ENCODE results near the gene TM9SF2. TPM values are rescaled to one million over a fixed set of nuclear protein-coding genes. Genes with fewer than 3 reads are reported as not detected.

The TM9SF2 gene
- total and polyA plus RNA-seq, 4 experiments from 2014 or later, result 60.0 to 126 (median 83.1) TPM

- Mint-ChIP-seq H3K4me1 (peaks cover 3 to 15% (median 5%) of the 10 kb centered on the region in 4 donors), H3K27me3 (no peaks in the 10 kb centered on the region), H3K27ac (peak overlapping the region in 5 of 7 donors; percentile 44 to 89 (median 69)), H3K36me3 (peaks cover 63 to 78% of the 10 kb centered on the region in 2 donors), H3K9me3 (no peaks in the 10 kb centered on the region), H3K4me3 (no peak overlapping the region)
- Histone ChIP-seq H3K27ac (ENCODE audit: low read depth, low read length) (no peak overlapping the region), H3K27me3 (ENCODE audit: insufficient read depth, low read length) (no peaks in the 10 kb centered on the region), H3K9me3 (ENCODE audit: control insufficient read depth in 1 of 2, low read length in 2 of 2) (no peaks in the 10 kb centered on the region), H3K4me3 (ENCODE audit: low read length in 2 of 2) (no peak overlapping the region), H3K36me3 (ENCODE audit: insufficient read depth, low read length) (peaks cover 48% of the 10 kb centered on the region), H3K4me1 (ENCODE audit: insufficient read depth, low read length) (no peaks in the 10 kb centered on the region)
- DNase-seq, result no peak
- POLR2A ChIA-PET (ENCODE audit: partially characterized antibody), result interaction anchor here (1.1 kb wide), 1 partner anchor 61 kb away, joined by 3 read pairs; no protein-coding TSS in a partner anchor
- CTCF ChIA-PET (ENCODE audit: partially characterized antibody), result no interaction called here
- intact Hi-C loops (cut with micrococcal nuclease), result no loop called here
Measured at GRCh38 chr13:99556867-99557443, 55.7 kb downstream of the TM9SF2 start.

- Mint-ChIP-seq H3K4me1 (peaks cover 3 to 15% (median 5%) of the 10 kb centered on the region in 4 donors), H3K27ac (peak overlapping the region in 3 of 7 donors; percentile 18 to 58 (median 29)), H3K27me3 (no peaks in the 10 kb centered on the region), H3K9me3 (no peaks in the 10 kb centered on the region), H3K36me3 (peaks cover 62 to 76% of the 10 kb centered on the region in 2 donors), H3K4me3 (no peak overlapping the region)
- ChIA-PET CTCF (ENCODE audit: partially characterized antibody) (interaction anchor here (1.0 to 2.0 kb wide), 7 partner anchors 13 to 56 kb away, joined by 3 to 5 read pairs (median 3); partner anchors contain the start of gene CLYBL), POLR2A (ENCODE audit: partially characterized antibody) (interaction anchor here (1.3 to 1.5 kb wide), 3 partner anchors 15 to 57 kb away, joined by 3 read pairs; no protein-coding TSS in a partner anchor)
- no peak overlapping the region for H3K4me3 ChIP-seq (ENCODE audit: low read length in 2 of 2)
- H3K4me1 ChIP-seq (ENCODE audit: insufficient read depth, low read length), result no peaks in the 10 kb centered on the region
- no peaks in the 10 kb centered on the region for H3K9me3 ChIP-seq (ENCODE audit: control insufficient read depth in 1 of 2, low read length in 2 of 2)
- no peaks in the 10 kb centered on the region for H3K27me3 ChIP-seq (ENCODE audit: insufficient read depth, low read length)
- H3K36me3 ChIP-seq (ENCODE audit: insufficient read depth, low read length), result peaks cover 48% of the 10 kb centered on the region
- no peak overlapping the region for H3K27ac ChIP-seq (ENCODE audit: low read depth, low read length)
- intact Hi-C loops (cut with micrococcal nuclease), result no loop called here
- no peak for DNase-seq
Measured at GRCh38 chr13:99558570-99559180, 57.4 kb downstream of the TM9SF2 start.

GRCh38 chr13:99559560-99559959 lies 58.3 kb downstream of the TM9SF2 start:
- Mint-ChIP-seq H3K4me3 (no peak overlapping the region), H3K4me1 (peaks cover 3 to 10% (median 5%) of the 10 kb centered on the region in 4 donors), H3K27me3 (no peaks in the 10 kb centered on the region), H3K27ac (no peak overlapping the region), H3K36me3 (peaks cover 63 to 74% of the 10 kb centered on the region in 2 donors), H3K9me3 (no peaks in the 10 kb centered on the region)
- intact Hi-C loops (cut with micrococcal nuclease), result no loop called here
- Histone ChIP-seq H3K36me3 (ENCODE audit: insufficient read depth, low read length) (peaks cover 39% of the 10 kb centered on the region), H3K9me3 (ENCODE audit: control insufficient read depth in 1 of 2, low read length in 2 of 2) (no peaks in the 10 kb centered on the region), H3K27ac (ENCODE audit: low read depth, low read length) (no peak overlapping the region), H3K4me3 (ENCODE audit: low read length in 2 of 2) (no peak overlapping the region), H3K27me3 (ENCODE audit: insufficient read depth, low read length) (no peaks in the 10 kb centered on the region), H3K4me1 (ENCODE audit: insufficient read depth, low read length) (no peaks in the 10 kb centered on the region)
- POLR2A ChIA-PET (ENCODE audit: partially characterized antibody), result interaction anchor here (1.3 to 1.5 kb wide), 3 partner anchors 16 to 58 kb away, joined by 3 read pairs; no protein-coding TSS in a partner anchor
- CTCF ChIA-PET (ENCODE audit: partially characterized antibody), result interaction anchor here (1.3 to 2.0 kb wide), 3 partner anchors 14 to 46 kb away, joined by 3 to 5 read pairs (median 5); partner anchors contain the start of gene CLYBL
- DNase-seq, result no peak

- Mint-ChIP-seq H3K27ac (peak overlapping the region in 1 of 7 donors; percentile 19), H3K4me1 (peaks cover 3 to 11% (median 7%) of the 10 kb centered on the region in 4 donors), H3K4me3 (no peak overlapping the region), H3K27me3 (no peaks in the 10 kb centered on the region), H3K9me3 (peaks cover 0 to 8% (median 5%) of the 10 kb centered on the region in 8 donors), H3K36me3 (peaks cover 51 to 57% of the 10 kb centered on the region in 2 donors)
- H3K27ac ChIP-seq (ENCODE audit: low read depth, low read length), result no peak overlapping the region
- no peak overlapping the region for H3K4me3 ChIP-seq (ENCODE audit: low read length in 2 of 2)
- H3K36me3 ChIP-seq (ENCODE audit: insufficient read depth, low read length), result peaks cover 28% of the 10 kb centered on the region
- no peaks in the 10 kb centered on the region for H3K9me3 ChIP-seq (ENCODE audit: control insufficient read depth in 1 of 2, low read length in 2 of 2)
- CTCF ChIA-PET (ENCODE audit: partially characterized antibody), result no interaction called here
- peaks cover 5% of the 10 kb centered on the region for H3K4me1 ChIP-seq (ENCODE audit: insufficient read depth, low read length)
- intact Hi-C loops (cut with micrococcal nuclease), result no loop called here
- no peaks in the 10 kb centered on the region for H3K27me3 ChIP-seq (ENCODE audit: insufficient read depth, low read length)
- DNase-seq, result no peak
- POLR2A ChIA-PET (ENCODE audit: partially characterized antibody), result no interaction called here
Measured at GRCh38 chr13:99563404-99563803, 62.1 kb downstream of the TM9SF2 start.

GRCh38 chr13:99564386-99564785 lies 63.1 kb downstream of the TM9SF2 start:
- no peak for DNase-seq
- Mint-ChIP-seq H3K4me1 (peaks cover 3 to 11% (median 5%) of the 10 kb centered on the region in 4 donors), H3K27me3 (no peaks in the 10 kb centered on the region), H3K9me3 (peaks cover 0 to 18% (median 14%) of the 10 kb centered on the region in 8 donors), H3K36me3 (peaks cover 42 to 51% of the 10 kb centered on the region in 2 donors), H3K4me3 (no peak overlapping the region), H3K27ac (peak overlapping the region in 1 of 7 donors; percentile 31)
- CTCF ChIA-PET (ENCODE audit: partially characterized antibody), result interaction anchor here (1.4 kb wide), 1 partner anchor 35 kb away, joined by 3 read pairs; no protein-coding TSS in a partner anchor
- peaks cover 5% of the 10 kb centered on the region for H3K4me1 ChIP-seq (ENCODE audit: insufficient read depth, low read length)
- H3K36me3 ChIP-seq (ENCODE audit: insufficient read depth, low read length), result peaks cover 19% of the 10 kb centered on the region
- intact Hi-C loops (cut with micrococcal nuclease), result no loop called here
- POLR2A ChIA-PET (ENCODE audit: partially characterized antibody), result no interaction called here
- H3K27me3 ChIP-seq (ENCODE audit: insufficient read depth, low read length), result no peaks in the 10 kb centered on the region
- no peak overlapping the region for H3K27ac ChIP-seq (ENCODE audit: low read depth, low read length)
- no peaks in the 10 kb centered on the region for H3K9me3 ChIP-seq (ENCODE audit: control insufficient read depth in 1 of 2, low read length in 2 of 2)
- no peak overlapping the region for H3K4me3 ChIP-seq (ENCODE audit: low read length in 2 of 2)

GRCh38 chr13:99565478-99566124 lies 64.3 kb downstream of the TM9SF2 start:
- Mint-ChIP-seq H3K36me3 (peaks cover 39 to 47% of the 10 kb centered on the region in 2 donors), H3K4me1 (peaks cover 3 to 11% (median 5%) of the 10 kb centered on the region in 4 donors), H3K27ac (peak overlapping the region in 1 of 7 donors; percentile 55), H3K27me3 (no peaks in the 10 kb centered on the region), H3K9me3 (peaks cover 0 to 18% (median 14%) of the 10 kb centered on the region in 8 donors), H3K4me3 (peak overlapping the region; percentile 61 to 85 (median 80))
- Histone ChIP-seq H3K4me3 (ENCODE audit: low read length in 2 of 2) (no peak overlapping the region), H3K9me3 (ENCODE audit: control insufficient read depth in 1 of 2, low read length in 2 of 2) (no peaks in the 10 kb centered on the region), H3K4me1 (ENCODE audit: insufficient read depth, low read length) (peaks cover 5% of the 10 kb centered on the region), H3K27ac (ENCODE audit: low read depth, low read length) (no peak overlapping the region), H3K36me3 (ENCODE audit: insufficient read depth, low read length) (peaks cover 15% of the 10 kb centered on the region), H3K27me3 (ENCODE audit: insufficient read depth, low read length) (no peaks in the 10 kb centered on the region)
- intact Hi-C loops (cut with micrococcal nuclease), result no loop called here
- no peak for DNase-seq
- CTCF ChIA-PET (ENCODE audit: partially characterized antibody), result interaction anchor here (0.7 to 1.5 kb wide), 3 partner anchors 36 to 310 kb away, joined by 3 to 5 read pairs (median 3); no protein-coding TSS in a partner anchor
- POLR2A ChIA-PET (ENCODE audit: partially characterized antibody), result no interaction called here

Data from CD4-positive, alpha-beta memory T cell (primary cell).